ENCODE results near the gene USP13. TPM values are rescaled to one million over a fixed set of nuclear protein-coding genes. Genes with fewer than 3 reads are reported as not detected.

The USP13 gene
- total and polyA plus RNA-seq, 10 of the 15 experiments (the other 5 are each of a cell fraction or from before 2014, with no cell fraction given), result 3.2 to 20.8 (median 9.0) TPM

GRCh38 chr3:179653096-179653797, 407 bp downstream of the USP13 start:
- no TSS peak for BruUV-seq (replicated peaks)
- DNase-seq (ENCODE audit: low read depth, low spot score) (no peak), ATAC-seq (peak; percentile 69), FAIRE-seq (no peak)
- Histone ChIP-seq H2AFZ (ENCODE audit: control insufficient read depth, low read depth, low read length) (peak overlapping the region; percentile 88), H4K20me1 (ENCODE audit: control insufficient read depth, insufficient read depth) (no peaks in the 10 kb centered on the region), H3K79me2 (ENCODE audit: control insufficient read depth, insufficient read depth, low read length) (peaks cover 36% of the 10 kb centered on the region), H3K4me1 (ENCODE audit: control insufficient read depth, insufficient read depth, low read length) (no peaks in the 10 kb centered on the region), H3K4me3 (peak overlapping the region; percentile 99), H3K9me3 (replicated peaks; ENCODE audit: control insufficient read depth, insufficient read depth, low read length) (no peaks in the 10 kb centered on the region), H3K27me3 (replicated peaks in 1 of 2; ENCODE audit: control insufficient read depth in 2 of 2, insufficient read depth in 2 of 2, low read length in 1 of 2) (no peaks in the 10 kb centered on the region), H3K36me3 (ENCODE audit: control insufficient read depth in 2 of 2, insufficient read depth in 2 of 2, low read length in 1 of 2) (no peaks in the 10 kb centered on the region), H3K27ac (ENCODE audit: control insufficient read depth, insufficient read depth) (peak overlapping the region; percentile 73), H3K4me2 (ENCODE audit: control insufficient read depth, insufficient read depth) (peak overlapping the region; percentile 72), H3K9ac (ENCODE audit: control insufficient read depth, insufficient read depth, low read length) (peak overlapping the region; percentile 81)
- in situ Hi-C loops (cut with MboI) (no loop called here), intact Hi-C loops (cut with micrococcal nuclease; ENCODE audit: unreplicated experiment) (loop anchor here (2.0 to 5.0 kb wide), 3 partner anchors 48 to 949 kb away; partner anchors contain the start of genes MRPL47, NDUFB5 and TTC14)
- ChIA-PET CTCF (interaction anchor here (0.6 to 0.7 kb wide), 2 partner anchors 10 to 75 kb away, joined by 3 to 4 read pairs; no protein-coding TSS in a partner anchor), SMC1A (ENCODE audit: uncharacterized antibody, unreplicated experiment) (no interaction called here), RAD21 (ENCODE audit: unreplicated experiment) (interaction anchor here (0.6 kb wide), 1 partner anchor 10 kb away, joined by 4 read pairs; no protein-coding TSS in a partner anchor), POLR2A (interaction anchor here (1.6 kb wide), 1 partner anchor 49 kb away, joined by 6 read pairs; the partner anchor contains the start of genes MRPL47 and NDUFB5)
- 1% methylated on average over 70 of the region's 77 CpGs for WGBS (ENCODE audit: insufficient coverage, insufficient replicate concordance, low lambda C conversion rate, missing lambda C conversion rate)
- peak; percentile 46 for TF ChIP-seq USF1 (IDR thresholded peaks at IDR 0.05; ENCODE audit: borderline replicate concordance, extremely low read length, insufficient read depth, low read depth, low read length)
- no peak for TF ChIP-seq SREBF2 (IDR thresholded peaks at IDR 0.05; ENCODE audit: low read length)
- TF ChIP-seq SPI1 (IDR thresholded peaks at IDR 0.05; ENCODE audit: borderline replicate concordance, insufficient read depth, low read depth, low read length), result no peak
- TF ChIP-seq WRNIP1 (IDR thresholded peaks at IDR 0.05; ENCODE audit: borderline replicate concordance, low read depth, low read length), result no peak
- TF ChIP-seq NR2F1 (conservative IDR thresholded peaks at IDR 0.05), result peak; percentile 40; the same call in 1 of the 2 replicates
- TF ChIP-seq CREB1 (IDR thresholded peaks at IDR 0.05; ENCODE audit: low read depth), result no peak
- no peak for TF ChIP-seq RUNX3 (IDR thresholded peaks at IDR 0.05; ENCODE audit: low read length)
- TF ChIP-seq LARP7 (IDR thresholded peaks at IDR 0.05), result peak; percentile 67; the same call in 1 of the 2 replicates
- TF ChIP-seq NR2C1 (IDR thresholded peaks at IDR 0.05), result no peak
- TF ChIP-seq SP1 (IDR thresholded peaks at IDR 0.05; ENCODE audit: low read depth, low read length), result no peak
- 0 out of 4 replicates have a peak, but pooled peaks of 1 of the 2 experiments have one; percentile 4 for TF ChIP-seq ETV6 (conservative IDR thresholded peaks at IDR 0.05 in 1 of 2, IDR thresholded peaks at IDR 0.05 in 1 of 2; ENCODE audit: borderline replicate concordance in 1 of 2, low read depth in 1 of 2)
- TF ChIP-seq RCOR1 (conservative IDR thresholded peaks at IDR 0.05; ENCODE audit: low read depth, low read length), result no peak
- no peak for TF ChIP-seq ZNF384 (IDR thresholded peaks at IDR 0.05; ENCODE audit: borderline replicate concordance, low read depth, low read length)
- TF ChIP-seq ATF7 (IDR thresholded peaks at IDR 0.05; ENCODE audit: low read depth), result no peak
- no peak for TF ChIP-seq SMAD5 (IDR thresholded peaks at IDR 0.05; ENCODE audit: low read depth)
- TF ChIP-seq MTA2 (IDR thresholded peaks at IDR 0.05; ENCODE audit: low read depth), result no peak
- no peak for TF ChIP-seq NR2C2 (IDR thresholded peaks at IDR 0.05; ENCODE audit: borderline replicate concordance, control insufficient read depth, insufficient read length, low read depth)
- TF ChIP-seq CHD2 (IDR thresholded peaks at IDR 0.05; ENCODE audit: borderline replicate concordance, low read depth, low read length), result no peak
- no peak for TF ChIP-seq ZNF592 (IDR thresholded peaks at IDR 0.05)
